HG02885 (cell line): Measurements from ENCODE around the gene NBPF8.
"Not testable (repeated sequence)": the region's sequence is repeated elsewhere in the genome, so short reads cannot be mapped to it uniquely, and the experiment has no call there.

Experiments used
- ATAC-seq: cut with Tn5 transposase; IDR thresholded peaks from one replicate; pipeline ENCODE4 v1.9.1; 2021; ENCODE audit warnings: mild to moderate bottlenecking; ENCODE audit not compliant: unreplicated experiment, poor library complexity

NBPF8 gene

GRCh38 chr1:120414911-120415480 lies at the start of gene NBPF8:
Gene NBPF8, plus strand, starts transcription at chr1:120415035. Its CDS starts 21,488 bp downstream, at chr1:120436523.
- peak; percentile 99 for ATAC-seq

- ATAC-seq, result not testable (repeated sequence)
Measured at GRCh38 chr1:120367709-120368108, 47.1 kb upstream of the NBPF8 start.

- not testable (repeated sequence) for ATAC-seq
Measured at GRCh38 chr1:120386651-120387050, 28.2 kb upstream of the NBPF8 start.

GRCh38 chr1:120388597-120389126 lies 26.2 kb upstream of the NBPF8 start:
- ATAC-seq, result not testable (repeated sequence)

GRCh38 chr1:120391365-120391764 lies 23.5 kb upstream of the NBPF8 start:
- ATAC-seq, result not testable (repeated sequence)

- ATAC-seq, result not testable (repeated sequence)
Measured at GRCh38 chr1:120393316-120394232, 21.3 kb upstream of the NBPF8 start.

- not testable (repeated sequence) for ATAC-seq
Measured at GRCh38 chr1:120405348-120405747, 9.5 kb upstream of the NBPF8 start.

GRCh38 chr1:120414451-120414850 lies 384 bp upstream of the NBPF8 start:
- peak; percentile 19 for ATAC-seq

GRCh38 chr1:120415492-120415961 lies 692 bp downstream of the NBPF8 start:
- ATAC-seq, result peak; percentile 43

GRCh38 chr1:120425063-120425462 lies 10.2 kb downstream of the NBPF8 start:
- ATAC-seq, result not testable (repeated sequence)

GRCh38 chr1:120431626-120432025 lies 16.8 kb downstream of the NBPF8 start:
- not testable (repeated sequence) for ATAC-seq

- ATAC-seq, result not testable (repeated sequence)
Measured at GRCh38 chr1:120433831-120434230, 19.0 kb downstream of the NBPF8 start.

GRCh38 chr1:120449124-120449523 lies 34.3 kb downstream of the NBPF8 start:
- ATAC-seq, result not testable (repeated sequence)
